DND-41 (cell line): ENCODE data around the gene RBP7.

ENCODE experiments used
- CTCF ChIP-seq: IDR thresholded peaks from 2 replicates; pipeline ENCODE4 v1.5.1; 2012; ENCODE audit warnings: borderline replicate concordance, low read length, moderate library complexity, mild to moderate bottlenecking; ENCODE audit not compliant: poor library complexity, severe bottlenecking; ENCODE audit errors: extremely low read depth
- EZH2 ChIP-seq: IDR thresholded peaks from 3 replicates; pipeline ENCODE4 v1.6.1; 2012; ENCODE audit warnings: borderline replicate concordance, low read depth, mild to moderate bottlenecking, moderate library complexity, low read length, inconsistent platforms; ENCODE audit not compliant: severe bottlenecking

GRCh38 chr1:10007169-10007568, 10.1 kb downstream of the RBP7 start:
- no peak for TF ChIP-seq CTCF
- TF ChIP-seq EZH2, result no peak
